Mesothelial cell of epicardium (in vitro differentiated cells): ENCODE data around the gene SIK3. TPM values are rescaled to one million over a fixed set of nuclear protein-coding genes. Genes with fewer than 3 reads are reported as not detected.

Experiments used
- DNase-seq, 2 experiments: peaks; one replicate each; pipeline ENCODE4 v3.0.0; 2021; ENCODE audit warnings: low spot score in 2 of 2; ENCODE audit not compliant: unreplicated experiment in 2 of 2
- H3K27ac Mint-ChIP-seq: 2 replicates; pipeline ENCODE4 v1.8.0; 2021; ENCODE audit warnings: mixed read lengths
- H3K27me3 Mint-ChIP-seq: 2 replicates; pipeline ENCODE4 v1.8.0; 2021; ENCODE audit warnings: low read depth, mixed read lengths
- H3K36me3 Mint-ChIP-seq: 2 replicates; pipeline ENCODE4 v1.8.0; 2021; ENCODE audit warnings: mixed read lengths
- H3K4me1 Mint-ChIP-seq: 2 replicates; pipeline ENCODE4 v1.8.0; 2021; ENCODE audit warnings: mixed read lengths
- H3K4me3 Mint-ChIP-seq: 2 replicates; pipeline ENCODE4 v1.8.0; 2021; ENCODE audit warnings: mild to moderate bottlenecking, moderate library complexity, mixed read lengths
- H3K9me3 Mint-ChIP-seq: 2 replicates; pipeline ENCODE4 v1.8.0; 2021; ENCODE audit warnings: mixed read lengths
- total RNA-seq: library from RNA; stranded (reverse); gene quantifications from 3 replicates; pipeline ENCODE4 v1.2.1, GENCODE V29; 2021
- TF ChIP-seq, protein P1 (sequence below): fragments of 200-600 bp; sonication (generic); IDR thresholded peaks from one replicate; pipeline ENCODE4 v1.5.0; 2021; ENCODE audit warnings: antibody characterized with exemption; ENCODE audit not compliant: unreplicated experiment

The SIK3 gene
- total RNA-seq, 1 donor from 2014 or later, result 35.6 TPM

DNA sequence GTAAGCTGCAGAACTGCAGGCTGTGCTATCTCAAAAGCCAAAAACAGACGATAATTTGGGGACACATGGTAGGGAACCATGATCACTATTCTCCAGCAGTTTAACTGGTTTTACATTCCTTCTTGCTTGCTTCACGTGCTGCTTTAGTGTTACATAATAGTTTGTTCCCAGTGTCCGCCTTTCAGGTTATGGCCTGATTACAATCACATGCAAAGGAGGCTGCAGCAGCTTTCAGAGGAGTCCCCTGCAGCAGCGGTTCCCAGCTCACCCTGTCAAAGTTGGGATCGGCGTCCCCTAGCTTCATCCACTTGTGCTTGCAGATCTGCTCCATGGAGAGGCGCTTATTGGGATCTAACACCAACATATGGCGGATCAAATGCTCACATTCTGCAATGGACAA is 221.6 kb downstream of the SIK3 start:
- Mint-ChIP-seq H3K9me3 (no peaks in the 10 kb centered on the region), H3K4me3 (no peak overlapping the region), H3K27me3 (no peaks in the 10 kb centered on the region), H3K36me3 (peaks cover 14% of the 10 kb centered on the region), H3K4me1 (peaks cover 5% of the 10 kb centered on the region), H3K27ac (no peak overlapping the region)
- DNase-seq, result no peak
- TF ChIP-seq, protein P1, sequence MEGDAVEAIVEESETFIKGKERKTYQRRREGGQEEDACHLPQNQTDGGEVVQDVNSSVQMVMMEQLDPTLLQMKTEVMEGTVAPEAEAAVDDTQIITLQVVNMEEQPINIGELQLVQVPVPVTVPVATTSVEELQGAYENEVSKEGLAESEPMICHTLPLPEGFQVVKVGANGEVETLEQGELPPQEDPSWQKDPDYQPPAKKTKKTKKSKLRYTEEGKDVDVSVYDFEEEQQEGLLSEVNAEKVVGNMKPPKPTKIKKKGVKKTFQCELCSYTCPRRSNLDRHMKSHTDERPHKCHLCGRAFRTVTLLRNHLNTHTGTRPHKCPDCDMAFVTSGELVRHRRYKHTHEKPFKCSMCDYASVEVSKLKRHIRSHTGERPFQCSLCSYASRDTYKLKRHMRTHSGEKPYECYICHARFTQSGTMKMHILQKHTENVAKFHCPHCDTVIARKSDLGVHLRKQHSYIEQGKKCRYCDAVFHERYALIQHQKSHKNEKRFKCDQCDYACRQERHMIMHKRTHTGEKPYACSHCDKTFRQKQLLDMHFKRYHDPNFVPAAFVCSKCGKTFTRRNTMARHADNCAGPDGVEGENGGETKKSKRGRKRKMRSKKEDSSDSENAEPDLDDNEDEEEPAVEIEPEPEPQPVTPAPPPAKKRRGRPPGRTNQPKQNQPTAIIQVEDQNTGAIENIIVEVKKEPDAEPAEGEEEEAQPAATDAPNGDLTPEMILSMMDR, result no peak

DNA sequence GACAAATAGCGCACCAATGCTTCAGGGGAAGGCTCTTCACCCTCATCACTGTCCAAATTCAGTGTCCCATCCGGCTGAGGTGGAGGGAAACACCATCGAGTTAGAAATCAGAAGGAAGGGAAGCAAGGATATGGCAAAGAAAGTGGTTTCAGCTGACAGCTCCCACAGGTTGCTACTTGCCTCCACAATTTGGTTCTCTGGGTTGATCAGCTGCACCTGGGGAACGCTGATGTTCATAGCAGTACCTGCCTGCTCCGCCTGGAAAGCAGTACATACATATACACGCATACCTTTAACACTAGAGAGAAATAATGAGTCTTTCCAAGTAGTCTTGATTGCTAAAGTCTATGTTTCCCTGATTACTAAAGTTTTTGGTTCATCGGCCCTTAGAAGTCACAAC is 223.0 kb downstream of the SIK3 start:
- H3K36me3 Mint-ChIP-seq, result peaks cover 12% of the 10 kb centered on the region
- DNase-seq, result no peak
- H3K4me1 Mint-ChIP-seq, result peaks cover 3% of the 10 kb centered on the region
- H3K27me3 Mint-ChIP-seq, result no peaks in the 10 kb centered on the region
- TF ChIP-seq, protein P1, result no peak
- H3K27ac Mint-ChIP-seq, result no peak overlapping the region
- H3K4me3 Mint-ChIP-seq, result no peak overlapping the region
- H3K9me3 Mint-ChIP-seq, result no peaks in the 10 kb centered on the region

GRCh38 chr11:116874251-116874650 is 224.0 kb downstream of the SIK3 start:
- H3K4me3 Mint-ChIP-seq, result no peak overlapping the region
- no peak overlapping the region for H3K27ac Mint-ChIP-seq
- TF ChIP-seq, protein P1, result no peak
- H3K9me3 Mint-ChIP-seq, result no peaks in the 10 kb centered on the region
- H3K36me3 Mint-ChIP-seq, result peaks cover 16% of the 10 kb centered on the region
- DNase-seq, result no peak
- H3K4me1 Mint-ChIP-seq, result no peaks in the 10 kb centered on the region
- H3K27me3 Mint-ChIP-seq, result no peaks in the 10 kb centered on the region

GRCh38 chr11:116873381-116873780 is 224.8 kb downstream of the SIK3 start:
- Mint-ChIP-seq H3K9me3 (no peaks in the 10 kb centered on the region), H3K36me3 (peaks cover 19% of the 10 kb centered on the region)
- TF ChIP-seq, protein P1, result no peak

GRCh38 chr11:116871248-116871647 is 227.0 kb downstream of the SIK3 start:
- H3K9me3 Mint-ChIP-seq, result no peaks in the 10 kb centered on the region
- no peak for DNase-seq
- H3K36me3 Mint-ChIP-seq, result peaks cover 32% of the 10 kb centered on the region
- H3K4me1 Mint-ChIP-seq, result no peaks in the 10 kb centered on the region
- TF ChIP-seq, protein P1, result no peak
- no peak overlapping the region for H3K27ac Mint-ChIP-seq
- H3K4me3 Mint-ChIP-seq, result no peak overlapping the region
- no peaks in the 10 kb centered on the region for H3K27me3 Mint-ChIP-seq

More at GRCh38 chr11:116873381-116873780, 224.8 kb downstream of the SIK3 start:
- Mint-ChIP-seq H3K4me1 (no peaks in the 10 kb centered on the region), H3K27ac (no peak overlapping the region), H3K4me3 (no peak overlapping the region), H3K27me3 (no peaks in the 10 kb centered on the region)
- DNase-seq, result no peak

DNA sequence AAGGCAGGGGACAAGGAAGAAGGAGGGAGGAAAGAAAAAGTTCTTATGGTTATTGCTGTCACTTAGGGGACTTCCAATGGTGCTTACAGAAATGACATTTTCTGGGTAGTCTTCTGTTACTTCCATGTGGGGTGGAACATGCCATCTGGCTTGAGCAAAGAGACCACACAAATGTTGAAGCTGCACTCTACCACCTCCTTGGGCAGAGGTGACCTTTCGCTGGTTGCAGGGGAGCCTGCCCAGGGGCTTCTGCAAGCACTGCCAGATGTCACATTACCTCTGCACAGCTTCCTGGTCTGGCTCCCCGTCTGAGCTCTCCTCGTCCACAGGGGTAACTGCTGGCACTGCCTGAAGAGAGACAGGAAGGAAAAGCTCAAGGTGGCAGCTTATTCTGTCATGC is 228.2 kb downstream of the SIK3 start:
- H3K27me3 Mint-ChIP-seq, result no peaks in the 10 kb centered on the region
- H3K9me3 Mint-ChIP-seq, result no peaks in the 10 kb centered on the region
- TF ChIP-seq, protein P1, result no peak
- no peak for DNase-seq
- no peak overlapping the region for H3K4me3 Mint-ChIP-seq
- H3K4me1 Mint-ChIP-seq, result no peaks in the 10 kb centered on the region
- H3K36me3 Mint-ChIP-seq, result peaks cover 36% of the 10 kb centered on the region
- H3K27ac Mint-ChIP-seq, result no peak overlapping the region
